HG03196 (cell line): ENCODE measurements around the gene RALGAPA1.
"Not testable (repeated sequence)": the region's sequence is repeated elsewhere in the genome, so short reads cannot be mapped to it uniquely, and the experiment has no call there.

Experiments used
- ATAC-seq: cut with Tn5 transposase; IDR thresholded peaks from one replicate; pipeline ENCODE4 v1.9.1; 2021; ENCODE audit not compliant: unreplicated experiment

RALGAPA1 gene

DNA sequence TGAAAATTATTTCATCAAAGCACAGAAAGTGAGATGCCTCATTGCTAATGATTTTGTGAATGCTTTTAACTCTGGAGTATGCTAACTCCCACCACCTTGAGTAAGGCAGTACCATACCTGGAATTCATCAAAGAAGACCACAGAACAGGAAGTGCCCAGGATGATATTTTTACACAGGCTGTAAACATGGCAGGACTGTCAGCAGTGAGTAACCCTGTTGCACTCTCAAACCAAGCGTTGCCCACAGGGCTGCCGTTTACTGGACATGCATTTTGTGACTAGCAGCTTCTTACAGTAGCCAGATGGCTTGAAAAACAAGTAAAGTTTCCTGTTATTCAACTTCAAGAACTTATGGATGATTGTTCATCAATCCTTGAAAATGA is 42.4 kb downstream of the RALGAPA1 start:
- ATAC-seq: no peak

DNA sequence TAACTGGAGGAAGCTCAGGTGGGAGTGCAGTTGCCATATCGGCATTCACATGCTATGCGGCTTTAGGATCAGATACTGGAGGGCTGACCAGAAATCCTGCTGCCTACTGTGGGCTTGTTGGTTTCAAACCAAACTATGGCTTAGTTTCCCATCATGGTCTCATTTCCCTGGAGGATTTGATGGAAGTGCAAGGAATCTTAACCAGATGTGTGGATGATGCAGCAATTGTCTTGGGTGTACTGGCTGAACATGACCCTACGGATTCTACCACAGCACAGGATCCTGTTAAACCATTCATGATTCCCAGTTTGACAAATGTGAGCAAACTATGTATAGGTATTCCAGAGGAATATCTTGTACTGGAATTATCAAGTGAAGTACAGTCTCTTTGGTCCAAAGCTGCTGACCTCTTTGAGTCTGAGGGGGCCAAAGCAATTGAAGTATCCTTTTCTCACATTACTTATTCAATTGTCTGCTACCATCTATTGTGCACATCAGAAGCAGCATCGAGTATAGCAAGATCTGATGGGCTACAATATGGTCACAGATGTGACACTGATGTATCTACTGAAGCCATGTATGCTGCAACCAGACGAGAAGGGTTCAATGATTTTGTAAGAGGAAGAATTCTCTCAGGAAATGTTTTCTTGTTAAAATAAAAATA is 42.9 kb downstream of the RALGAPA1 start:
- no peak for ATAC-seq

DNA sequence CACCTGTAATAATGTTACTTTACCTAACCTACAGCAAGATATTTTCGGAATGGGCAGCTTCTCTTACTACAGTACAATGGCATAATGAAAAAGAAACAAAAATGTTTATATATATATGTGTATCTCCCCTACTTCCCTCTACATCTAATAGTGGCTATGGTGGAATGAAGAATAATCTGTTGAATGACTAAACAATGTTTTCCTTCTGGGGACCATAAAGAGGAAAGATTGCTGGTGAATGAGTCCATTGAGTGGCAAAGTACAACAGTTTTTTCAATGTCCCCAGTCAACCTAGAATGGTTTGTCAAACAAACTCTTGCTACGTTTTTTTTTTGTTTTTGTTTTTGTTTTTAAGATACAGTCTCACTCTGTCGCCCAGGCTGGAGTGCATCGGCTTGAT is 47.2 kb downstream of the RALGAPA1 start:
- ATAC-seq: no peak

DNA sequence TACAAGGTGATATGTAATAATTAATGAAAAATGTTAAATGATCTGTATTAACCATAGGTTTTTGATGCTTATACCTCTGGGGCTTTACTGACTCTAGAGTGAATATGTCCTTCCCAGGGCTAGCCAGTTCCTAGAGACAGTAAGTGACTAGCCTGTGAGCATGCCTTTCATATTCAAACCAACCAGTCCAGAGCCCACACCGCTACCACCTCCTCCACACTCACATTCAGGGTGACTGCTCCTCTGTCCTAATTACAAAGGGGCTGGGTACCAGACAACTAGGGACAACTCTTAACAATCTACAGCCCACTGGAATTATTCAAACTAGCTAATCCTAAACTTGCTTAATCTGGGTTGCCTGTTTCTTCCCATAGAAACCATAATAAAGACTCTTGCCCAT is 49.0 kb downstream of the RALGAPA1 start:
- no peak for ATAC-seq

DNA sequence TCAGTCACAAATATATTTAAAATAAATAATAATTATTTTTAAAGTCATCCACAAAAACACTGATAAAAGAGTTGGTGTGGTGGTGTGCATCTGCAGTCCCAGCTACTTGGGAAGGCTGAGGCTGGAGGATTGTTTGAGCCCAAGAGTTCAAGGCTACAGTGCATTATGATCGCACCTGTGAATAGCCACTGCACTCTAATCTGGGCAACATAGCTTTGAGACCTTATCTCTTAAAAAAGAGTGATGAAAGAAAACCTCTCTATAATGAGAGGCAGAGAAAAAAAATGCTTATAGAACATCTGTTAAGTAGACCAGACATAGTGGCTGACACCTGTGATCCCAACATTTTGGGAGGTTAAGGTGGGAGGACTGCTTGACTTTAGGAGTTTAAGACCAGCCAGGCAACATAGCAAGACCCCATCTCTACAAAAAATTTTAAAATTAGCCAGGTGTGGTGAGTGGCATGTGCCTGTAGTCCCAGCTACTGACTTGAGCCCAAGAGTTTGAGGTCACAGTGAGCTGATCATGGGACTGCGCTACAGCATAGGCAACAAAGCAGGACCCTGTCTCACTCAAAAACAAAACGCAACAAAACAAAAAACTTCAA is 50.5 kb downstream of the RALGAPA1 start:
- ATAC-seq: no peak

DNA sequence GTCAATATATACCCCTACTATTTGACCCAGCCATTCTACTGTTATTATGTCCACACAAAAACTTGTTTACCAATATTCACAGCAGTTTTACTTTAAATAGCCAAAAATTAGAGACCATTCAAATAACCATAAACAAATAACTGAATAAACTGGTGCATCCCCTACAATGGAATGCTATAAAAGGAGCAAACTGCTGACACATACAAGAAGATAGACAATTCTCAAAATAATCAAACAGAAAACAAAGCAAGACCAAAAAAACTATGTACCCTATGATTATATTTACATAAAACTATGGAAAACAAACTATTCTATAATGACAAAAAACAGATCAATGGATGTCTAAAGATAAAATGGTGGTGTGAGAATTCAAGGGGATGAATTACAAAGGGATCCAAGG is 54.4 kb downstream of the RALGAPA1 start:
- no peak for ATAC-seq

DNA sequence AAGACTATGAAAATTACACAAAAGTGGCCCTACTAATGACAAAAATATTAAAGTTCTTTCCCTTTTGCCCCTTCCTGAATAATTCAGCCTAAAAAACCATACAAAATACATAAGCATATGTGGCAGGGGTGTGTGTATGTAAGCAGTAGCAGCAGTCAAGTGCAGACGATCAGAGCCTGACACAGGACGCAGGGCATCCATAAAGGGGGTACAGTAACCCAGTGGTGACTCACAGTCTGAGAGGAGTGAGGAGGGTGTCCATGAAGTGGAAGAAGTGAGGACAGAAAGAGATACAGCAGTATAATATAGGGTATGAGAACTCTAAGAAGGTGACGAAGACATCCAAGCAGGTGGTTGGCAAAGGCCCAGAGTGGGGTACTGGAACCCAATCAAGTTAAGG is 56.7 kb downstream of the RALGAPA1 start:
- ATAC-seq: no peak

DNA sequence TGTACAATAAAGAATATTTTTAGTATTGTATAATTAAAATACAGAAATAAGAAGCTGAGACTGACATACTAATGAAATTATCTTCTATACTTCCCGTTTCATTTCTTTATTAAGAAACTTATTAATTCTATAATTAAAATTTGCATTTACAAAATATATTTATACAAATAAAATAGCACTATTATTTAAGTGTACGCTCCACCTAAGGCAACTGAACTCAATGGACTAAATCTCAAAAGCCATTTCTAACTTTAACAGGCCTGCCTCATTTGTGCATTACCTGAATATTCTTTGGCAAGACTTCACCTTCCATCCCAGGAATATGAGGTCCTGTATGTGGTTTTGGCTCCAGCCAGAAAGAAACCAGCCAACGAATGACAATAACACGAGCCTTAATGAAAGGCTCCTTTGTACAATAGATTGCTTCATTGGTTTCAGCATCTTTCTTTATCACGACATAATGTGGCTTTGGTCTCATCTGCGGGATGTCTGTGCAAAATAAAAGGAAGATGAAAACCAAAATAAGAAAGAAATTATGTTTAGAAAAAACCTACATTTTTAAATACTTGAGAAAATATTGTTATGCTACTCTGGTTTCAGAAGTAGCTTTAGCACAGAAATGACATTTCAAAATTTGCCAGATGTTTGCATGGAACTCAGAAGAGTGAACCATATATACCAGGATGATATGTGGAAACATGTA is 58.7 kb downstream of the RALGAPA1 start:
- ATAC-seq: no peak

DNA sequence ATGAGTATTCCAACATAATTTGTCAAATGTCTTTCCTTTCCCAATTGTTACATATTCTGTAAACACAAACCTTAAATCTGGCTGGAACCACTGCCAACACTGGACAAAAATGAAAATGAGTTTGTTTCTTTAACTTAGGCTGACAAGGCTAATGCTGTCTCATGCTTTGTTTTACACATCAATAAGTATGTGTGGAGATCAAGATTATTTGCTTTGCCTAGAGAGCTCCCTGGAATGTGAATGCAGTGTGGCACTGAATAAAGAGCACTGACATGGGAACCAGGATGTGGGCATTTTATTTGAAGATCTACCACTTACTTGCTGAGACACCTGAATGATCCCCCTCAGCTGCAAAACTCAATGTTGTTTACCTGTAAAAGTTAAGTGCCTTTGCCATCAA is 61.7 kb downstream of the RALGAPA1 start:
- no peak for ATAC-seq

DNA sequence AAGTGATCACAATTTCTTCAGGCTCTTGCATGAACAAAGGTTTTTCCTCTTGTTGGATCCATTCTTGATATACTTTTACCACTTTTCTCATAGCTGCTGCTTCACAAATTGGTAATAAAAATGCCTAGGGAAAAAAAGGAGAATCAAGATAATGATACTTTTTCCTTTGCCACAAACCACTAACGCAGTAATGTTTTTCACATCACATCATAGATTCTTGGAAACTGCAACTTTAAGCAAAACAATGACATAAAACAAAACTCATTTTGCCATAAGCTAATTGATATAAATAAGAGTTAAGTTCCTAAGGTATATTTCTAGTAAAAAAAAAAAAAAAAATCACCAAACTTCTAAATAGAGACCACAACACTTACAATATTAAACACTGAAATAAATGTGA is 66.7 kb downstream of the RALGAPA1 start:
- no peak for ATAC-seq

DNA sequence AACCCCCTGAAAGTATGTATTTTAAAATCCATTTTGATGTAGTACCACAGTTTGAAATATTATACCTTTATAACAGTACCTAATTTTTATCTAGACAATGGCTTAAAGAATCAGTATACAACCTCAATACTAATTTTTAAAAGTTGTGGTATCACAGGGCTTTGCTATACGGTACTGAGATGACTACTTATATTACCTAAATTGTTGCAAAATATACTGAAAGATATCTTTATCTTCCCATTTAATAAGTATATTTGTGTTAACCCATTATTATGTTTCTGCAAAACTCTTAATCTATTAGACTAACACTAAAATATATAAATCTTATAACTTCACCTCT is 67.1 kb downstream of the RALGAPA1 start:
- ATAC-seq: no peak

DNA sequence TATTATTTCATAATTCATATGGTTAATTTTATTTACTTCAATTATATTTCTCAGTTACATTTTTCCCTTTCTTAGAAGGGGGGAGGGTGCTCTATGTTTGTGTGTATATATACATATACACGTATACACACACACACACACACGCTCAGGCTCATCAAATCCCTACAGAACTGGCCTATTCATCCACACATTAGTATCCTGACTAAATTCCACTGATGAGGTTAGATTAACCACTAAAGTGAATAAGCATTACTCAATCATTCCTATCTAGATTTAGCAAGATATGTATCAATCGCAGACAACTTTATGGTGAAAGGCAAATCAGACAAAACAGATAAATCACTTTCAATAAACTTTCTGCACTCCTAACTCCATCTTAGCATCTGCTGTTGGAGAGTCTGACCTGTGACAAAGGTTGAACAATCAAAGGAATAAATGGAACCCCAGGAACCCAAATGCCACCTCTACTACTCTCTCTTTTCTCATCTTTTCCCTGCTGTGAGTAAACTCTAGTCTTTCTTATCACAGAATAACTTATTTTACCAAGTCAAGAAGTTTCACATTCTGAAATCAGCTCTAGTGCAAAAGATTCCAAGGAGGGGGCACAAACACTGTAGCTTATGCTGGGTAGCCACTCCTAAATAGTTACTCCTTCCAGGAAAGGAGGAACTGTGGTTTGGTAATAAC is 67.6 kb downstream of the RALGAPA1 start:
- ATAC-seq: no peak

DNA sequence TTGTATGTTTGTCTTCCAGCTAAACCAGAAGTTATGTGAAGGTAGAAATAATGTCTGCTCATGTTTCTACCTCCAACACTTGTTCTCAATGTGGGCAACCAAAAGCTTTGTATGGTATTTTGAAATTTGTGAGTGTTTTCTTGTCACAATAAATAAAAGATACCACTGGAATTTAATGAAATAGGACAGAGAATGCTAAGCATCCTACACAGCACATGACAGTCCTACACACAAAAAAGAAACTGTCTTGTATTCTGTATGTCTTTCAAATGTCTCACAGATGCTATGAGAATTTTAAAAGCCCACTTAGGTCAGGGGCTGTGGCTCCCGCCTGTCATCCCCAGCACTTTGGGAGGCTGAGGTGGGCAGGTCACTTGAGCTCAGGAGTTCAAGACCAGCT is 68.9 kb downstream of the RALGAPA1 start:
- ATAC-seq: no peak

DNA sequence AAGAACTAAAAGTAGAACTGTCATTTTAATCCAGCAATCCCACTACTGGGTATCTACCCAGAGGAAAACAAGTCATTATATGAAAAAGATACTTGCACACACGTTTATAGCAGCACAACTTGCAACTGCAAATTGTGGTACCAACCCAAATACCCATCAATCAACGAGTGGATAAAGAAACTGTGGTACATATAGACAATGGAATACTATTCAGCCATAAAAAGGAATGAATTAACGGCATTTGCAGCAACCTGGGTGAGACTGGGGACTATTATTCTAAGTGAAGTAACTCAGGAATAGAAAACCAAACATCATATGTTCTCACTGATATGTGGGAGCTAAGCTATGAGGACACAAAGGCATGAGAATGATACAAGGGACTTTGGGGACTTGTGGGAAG is 73.9 kb downstream of the RALGAPA1 start:
- not testable (repeated sequence) for ATAC-seq

DNA sequence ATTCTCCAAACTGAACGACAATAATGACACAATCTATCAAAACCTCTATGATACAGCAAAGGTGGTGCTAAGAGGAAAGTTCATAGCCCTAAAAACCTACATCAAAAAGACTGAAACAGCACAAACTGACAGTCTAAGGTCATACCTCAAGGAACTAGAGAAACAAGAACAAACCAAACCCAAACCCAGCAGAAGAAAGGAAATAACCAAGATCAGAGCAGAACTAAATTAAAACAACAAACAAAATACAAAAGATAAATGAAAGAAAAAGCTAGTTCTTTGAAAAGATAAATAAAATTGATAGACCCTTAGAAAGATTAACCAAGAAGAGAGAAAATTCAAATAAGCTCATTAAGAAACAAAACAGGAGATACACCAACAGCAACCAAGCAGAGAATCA is 75.6 kb downstream of the RALGAPA1 start:
- not testable (repeated sequence) for ATAC-seq

DNA sequence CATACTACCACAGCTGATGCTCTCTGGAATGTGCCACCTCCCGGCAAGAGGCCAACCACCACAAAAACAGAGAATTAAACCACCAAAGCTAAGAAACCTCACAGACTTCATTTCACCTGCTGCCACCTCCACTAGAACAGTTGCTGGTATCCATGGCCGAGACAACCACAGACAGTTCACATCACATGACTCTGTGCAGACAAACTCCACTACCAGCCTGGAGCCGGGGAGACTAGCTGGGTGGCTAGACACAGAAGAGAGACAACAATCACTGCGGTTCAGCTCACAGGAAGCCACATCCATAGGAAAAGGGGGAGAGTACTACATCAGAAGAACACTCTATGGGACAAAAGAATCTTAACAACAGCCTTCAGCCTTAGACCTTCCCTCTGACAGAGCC is 78.2 kb downstream of the RALGAPA1 start:
- ATAC-seq: no peak

DNA sequence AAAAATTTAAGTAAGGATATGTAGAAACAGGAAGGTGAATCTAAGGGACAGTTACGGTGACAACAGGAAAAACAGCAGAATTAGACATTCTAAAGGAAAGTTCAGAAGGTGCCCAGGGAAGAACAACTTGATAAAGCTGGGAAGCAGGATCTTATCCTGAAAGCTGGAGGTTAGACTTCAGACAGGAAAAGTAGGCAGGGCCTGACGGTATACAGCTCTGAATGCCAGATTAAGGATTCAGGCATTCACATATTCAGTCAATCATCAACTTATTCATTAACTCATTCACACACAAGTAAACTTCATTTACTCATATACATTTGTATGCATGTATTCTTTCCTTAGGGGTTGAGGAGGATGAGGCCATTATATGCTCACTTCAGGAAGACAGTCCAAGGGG is 81.3 kb downstream of the RALGAPA1 start:
- no peak for ATAC-seq

DNA sequence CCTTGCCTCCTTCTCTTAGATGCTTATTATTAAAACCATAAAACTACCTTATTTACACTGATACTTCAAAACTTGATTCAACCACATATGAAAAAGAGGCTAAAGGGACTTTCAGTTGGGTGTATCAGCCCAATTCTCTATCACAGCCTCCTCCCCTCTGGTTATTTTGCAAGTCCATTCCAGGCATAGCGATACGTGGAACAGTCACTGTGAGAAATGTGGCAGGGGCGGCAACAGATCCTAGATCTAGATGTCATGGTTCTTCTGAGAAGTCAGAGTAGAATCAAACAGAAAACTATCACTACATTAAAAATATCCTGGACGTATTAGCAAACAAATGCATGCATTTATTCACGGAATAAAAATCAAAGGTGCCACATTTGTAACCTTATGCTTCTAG is 83.2 kb downstream of the RALGAPA1 start:
- ATAC-seq: no peak

DNA sequence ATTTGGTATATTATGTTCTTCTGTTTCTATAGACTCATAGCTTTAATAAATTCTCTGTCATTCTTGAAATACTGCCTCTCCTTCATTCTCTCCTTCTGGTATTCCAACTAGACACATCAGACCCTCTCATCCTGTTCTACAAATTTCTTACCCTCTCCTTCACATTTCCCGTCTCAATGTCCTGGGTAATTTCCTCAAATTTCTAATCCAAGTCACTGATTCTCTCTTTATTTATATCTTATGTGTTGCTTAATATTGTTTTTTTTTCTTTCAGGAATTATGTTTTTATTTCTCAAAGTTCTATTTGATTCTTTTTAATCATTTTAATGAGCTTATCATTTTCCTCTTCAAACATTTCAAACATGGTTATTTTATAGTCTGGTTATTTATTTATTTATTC is 94.0 kb downstream of the RALGAPA1 start:
- no peak for ATAC-seq

DNA sequence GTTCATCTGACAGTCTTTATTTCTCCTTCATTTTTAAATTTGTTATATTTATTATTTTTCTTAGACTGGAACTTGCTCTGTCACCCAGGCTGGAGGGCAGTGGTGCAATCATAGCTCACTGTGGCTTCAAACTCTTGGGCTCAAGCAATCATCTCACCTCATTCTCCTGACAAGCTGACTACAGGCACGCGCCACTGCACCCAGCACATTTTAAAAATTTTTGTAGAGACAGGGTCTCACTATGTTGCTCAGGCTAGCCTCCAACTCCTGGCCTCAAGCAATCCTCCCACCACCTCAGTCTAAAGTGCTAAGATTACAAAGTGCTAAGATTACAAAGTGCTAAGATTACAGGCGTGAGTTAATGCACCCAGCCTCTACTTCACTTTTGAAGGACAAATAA is 96.6 kb downstream of the RALGAPA1 start:
- no peak for ATAC-seq

DNA sequence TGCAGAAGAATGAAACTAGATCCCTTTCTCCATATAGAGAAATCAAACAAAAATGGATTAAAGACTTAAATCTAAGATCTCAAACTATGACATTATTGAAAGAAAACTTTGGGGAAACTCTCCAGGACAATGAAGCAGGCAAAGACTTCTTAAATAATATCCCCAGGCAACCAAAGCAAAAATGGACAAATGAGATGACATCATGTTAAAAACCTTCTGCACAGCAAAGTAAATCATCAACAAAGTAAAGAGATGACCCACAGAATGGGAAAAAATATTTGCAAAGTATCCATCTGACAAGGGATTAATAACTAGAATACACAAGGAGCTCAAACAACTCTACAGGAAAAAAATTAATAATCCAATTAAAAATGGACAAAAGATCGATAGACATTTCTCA is 101.0 kb downstream of the RALGAPA1 start:
- ATAC-seq: no peak

DNA sequence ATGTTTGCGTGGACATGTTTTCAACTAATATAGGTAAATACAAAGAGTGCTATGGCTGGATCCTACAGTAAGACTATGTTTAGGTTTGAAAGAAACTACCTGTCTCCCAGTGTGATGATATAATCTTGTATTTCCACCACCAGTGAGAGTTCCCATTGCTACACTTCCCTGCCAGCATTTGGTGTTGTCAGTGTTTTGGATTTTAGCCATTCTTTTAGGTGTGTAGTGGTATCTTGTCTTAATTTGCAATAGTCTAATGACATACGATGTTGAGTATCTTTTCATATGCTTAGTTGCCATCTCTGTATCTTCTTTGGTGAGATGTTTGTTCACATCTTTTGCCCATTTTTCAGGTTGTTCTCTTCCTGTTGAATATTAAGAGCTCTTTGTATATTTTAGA is 103.5 kb downstream of the RALGAPA1 start:
- no peak for ATAC-seq
